Mammary epithelial cell (primary cell): ENCODE data around the gene ZNF385A.

Experiments used
- EZH2 ChIP-seq: IDR thresholded peaks from 2 replicates; pipeline ENCODE4 v1.6.1; 2012; ENCODE audit warnings: low read length, inconsistent platforms, borderline replicate concordance
- TF ChIP-seq, protein P1 (sequence below), 2 donors: IDR thresholded peaks in 1 of 2; conservative IDR thresholded peaks in 1 of 2; 2 replicates each; pipeline ENCODE4 v1.5.1; 2011 to 2012; ENCODE audit warnings: inconsistent platforms in 2 of 2, low read length in 2 of 2, mild to moderate bottlenecking in 2 of 2, control low read depth in 1 of 2, low read depth in 1 of 2; ENCODE audit not compliant: insufficient read depth in 1 of 2; ENCODE audit errors: extremely low read depth in 1 of 2

- TF ChIP-seq, protein P1, sequence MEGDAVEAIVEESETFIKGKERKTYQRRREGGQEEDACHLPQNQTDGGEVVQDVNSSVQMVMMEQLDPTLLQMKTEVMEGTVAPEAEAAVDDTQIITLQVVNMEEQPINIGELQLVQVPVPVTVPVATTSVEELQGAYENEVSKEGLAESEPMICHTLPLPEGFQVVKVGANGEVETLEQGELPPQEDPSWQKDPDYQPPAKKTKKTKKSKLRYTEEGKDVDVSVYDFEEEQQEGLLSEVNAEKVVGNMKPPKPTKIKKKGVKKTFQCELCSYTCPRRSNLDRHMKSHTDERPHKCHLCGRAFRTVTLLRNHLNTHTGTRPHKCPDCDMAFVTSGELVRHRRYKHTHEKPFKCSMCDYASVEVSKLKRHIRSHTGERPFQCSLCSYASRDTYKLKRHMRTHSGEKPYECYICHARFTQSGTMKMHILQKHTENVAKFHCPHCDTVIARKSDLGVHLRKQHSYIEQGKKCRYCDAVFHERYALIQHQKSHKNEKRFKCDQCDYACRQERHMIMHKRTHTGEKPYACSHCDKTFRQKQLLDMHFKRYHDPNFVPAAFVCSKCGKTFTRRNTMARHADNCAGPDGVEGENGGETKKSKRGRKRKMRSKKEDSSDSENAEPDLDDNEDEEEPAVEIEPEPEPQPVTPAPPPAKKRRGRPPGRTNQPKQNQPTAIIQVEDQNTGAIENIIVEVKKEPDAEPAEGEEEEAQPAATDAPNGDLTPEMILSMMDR (conservative IDR thresholded peaks at IDR 0.05 in 1 of 2, IDR thresholded peaks at IDR 0.05 in 1 of 2; ENCODE audit: extremely low read depth in 1 of 2, insufficient read depth in 1 of 2, low read depth in 1 of 2, low read length in 2 of 2): no peak
- TF ChIP-seq EZH2: no peak
Measured at GRCh38 chr12:54392485-54393206, 8.1 kb upstream of the ZNF385A start.
